Stimulated activated CD4-positive, alpha-beta T cell treated with anti-CD3 and anti-CD28 coated beads, Interleukin-12 subunit alpha, Interleukin-12 subunit beta, amount 100 ng/mL, for 4 hours (primary cell): ENCODE results near the gene BTAF1.

Experiments used
- DNase-seq: peaks from one replicate; pipeline ENCODE4 v3.0.0-alpha.2; 2020

The BTAF1 gene

DNA sequence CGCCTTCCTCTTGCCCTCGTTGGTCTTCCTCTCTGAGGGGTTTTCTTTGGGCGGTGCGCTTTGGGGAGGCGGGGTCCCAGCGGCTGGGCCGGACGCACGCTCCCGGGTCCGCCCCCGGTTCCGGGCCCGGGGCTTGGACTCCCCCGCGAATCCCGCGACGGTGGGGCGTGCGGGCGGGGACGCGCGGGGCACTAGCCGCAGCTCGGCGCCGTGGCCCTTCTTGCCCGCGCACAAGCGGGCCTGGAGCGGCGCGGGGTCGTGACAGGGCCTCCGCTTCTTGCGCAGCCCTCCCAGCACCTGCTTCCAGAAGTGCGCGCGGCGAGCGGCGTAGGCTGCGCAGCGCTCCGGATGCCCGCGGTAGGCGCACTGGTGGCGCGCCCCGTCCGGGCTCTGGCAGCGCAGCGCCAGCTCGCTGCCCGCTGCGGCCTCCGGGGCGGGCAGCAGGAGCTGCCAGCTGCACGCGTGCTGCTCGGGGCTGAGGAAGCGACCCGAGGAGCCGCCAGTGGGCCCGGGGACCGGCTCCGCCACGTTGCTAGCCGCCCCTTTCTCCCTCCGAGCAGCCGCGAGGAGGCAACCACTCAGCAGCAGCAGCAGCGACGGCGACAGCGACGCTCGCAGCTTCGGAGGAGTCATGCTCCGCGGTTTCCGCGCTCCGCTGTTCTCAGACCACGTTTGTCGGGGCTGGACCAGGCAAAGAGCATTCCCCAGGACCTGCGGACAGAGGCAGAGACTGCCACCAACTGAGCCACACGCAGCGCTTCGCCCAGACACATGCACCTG is 15.0 kb upstream of the BTAF1 start:
- peak; percentile 65 for DNase-seq

- peak; percentile 21 for DNase-seq
Measured at GRCh38 chr10:91909117-91909677, 14.4 kb upstream of the BTAF1 start, which contains the start of gene FGFBP3. TSS of gene FGFBP3 (minus strand) at chr10:91909486. CDS start at chr10:91908969, 517 bp downstream.

DNA sequence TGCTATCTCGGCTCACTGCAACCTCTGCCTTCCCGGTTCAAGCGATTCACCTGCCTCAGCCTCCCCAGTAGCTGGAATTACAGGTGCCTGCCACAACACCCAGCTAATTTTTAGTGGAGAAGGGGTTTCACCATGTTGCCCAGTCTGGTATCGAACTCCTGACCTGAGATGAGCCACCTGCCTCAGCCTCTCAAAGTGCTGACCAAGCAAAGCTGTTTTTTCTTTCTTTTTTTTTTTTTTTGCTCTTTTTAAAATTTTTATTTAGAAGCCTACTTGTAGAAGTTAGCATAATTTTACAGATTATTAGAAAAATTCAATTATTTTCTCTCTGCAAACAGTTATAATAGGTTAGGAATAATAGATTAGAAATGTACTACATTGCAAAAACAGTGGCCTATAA is 13.1 kb upstream of the BTAF1 start:
- no peak for DNase-seq

- DNase-seq = no peak
Measured at GRCh38 chr10:91919651-91920050, 3.9 kb upstream of the BTAF1 start.

GRCh38 chr10:91924212-91925021 is 847 bp downstream of the BTAF1 start:
- DNase-seq = no peak

DNA sequence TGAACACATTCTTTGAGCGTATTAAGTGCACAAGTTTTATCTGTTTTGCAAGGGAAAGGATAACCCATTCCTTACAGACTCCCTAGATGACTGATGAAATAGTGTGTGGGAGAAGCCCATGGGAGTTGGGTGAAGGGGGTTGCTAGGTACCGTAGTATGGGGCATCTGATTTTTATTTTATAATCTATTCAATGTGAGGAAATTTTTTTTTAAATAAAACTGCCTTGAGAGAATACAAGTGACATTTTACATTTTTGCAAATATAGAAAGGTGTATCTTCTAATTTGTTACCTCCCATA is 1.4 kb downstream of the BTAF1 start:
- no peak for DNase-seq

DNA sequence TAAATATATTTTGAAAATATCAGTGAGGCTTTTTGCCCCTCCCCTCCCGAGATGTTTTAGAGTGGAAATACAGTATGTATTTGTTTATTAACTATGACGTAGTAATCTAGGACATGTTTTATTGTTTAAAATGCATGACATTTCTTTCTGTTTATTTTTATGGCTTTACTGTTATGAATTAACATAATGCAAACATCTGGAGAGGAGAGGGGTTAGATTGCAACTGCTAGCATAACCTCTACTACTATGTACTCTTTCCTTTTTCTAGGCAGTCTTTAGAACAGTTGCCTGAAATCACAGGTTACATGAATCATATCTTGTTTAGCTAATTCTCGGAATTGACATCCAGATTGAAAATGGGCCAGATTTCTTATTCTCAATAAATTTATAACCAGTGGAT is 7.4 kb downstream of the BTAF1 start:
- no peak for DNase-seq

DNA sequence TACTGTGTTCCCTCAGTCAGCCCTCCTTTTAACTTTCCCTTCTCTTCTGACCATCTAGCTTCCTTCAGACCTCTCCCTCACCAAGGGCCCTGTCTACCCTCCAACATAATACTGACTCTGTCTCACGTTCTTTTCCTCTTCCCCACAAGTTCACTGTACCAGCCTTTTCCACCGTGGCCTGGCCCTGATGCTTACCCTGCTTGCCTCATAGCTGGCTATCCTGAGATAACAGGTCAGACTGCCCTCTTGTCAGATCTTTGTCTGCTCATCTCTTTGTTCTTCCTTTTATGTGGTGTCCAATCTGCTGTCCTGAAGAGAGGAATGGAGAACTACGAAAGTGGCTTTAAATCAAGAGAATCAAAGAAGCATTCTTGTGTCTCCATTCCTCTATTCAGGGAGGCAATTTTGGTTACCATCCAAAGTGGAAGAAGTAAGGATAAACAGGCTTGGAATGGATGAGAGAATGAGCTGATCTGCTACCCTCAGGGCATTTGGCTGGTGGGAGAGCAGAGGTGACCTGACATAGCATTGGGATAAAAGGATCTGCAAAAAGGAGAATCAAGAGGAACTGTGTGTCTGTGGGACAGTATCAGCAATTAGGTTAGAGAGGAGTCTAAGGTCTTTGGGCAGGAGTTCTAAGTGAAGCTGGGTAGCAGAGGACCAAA is 8.1 kb downstream of the BTAF1 start:
- no peak for DNase-seq

GRCh38 chr10:91932737-91933136 is 9.2 kb downstream of the BTAF1 start:
- DNase-seq = no peak

DNA sequence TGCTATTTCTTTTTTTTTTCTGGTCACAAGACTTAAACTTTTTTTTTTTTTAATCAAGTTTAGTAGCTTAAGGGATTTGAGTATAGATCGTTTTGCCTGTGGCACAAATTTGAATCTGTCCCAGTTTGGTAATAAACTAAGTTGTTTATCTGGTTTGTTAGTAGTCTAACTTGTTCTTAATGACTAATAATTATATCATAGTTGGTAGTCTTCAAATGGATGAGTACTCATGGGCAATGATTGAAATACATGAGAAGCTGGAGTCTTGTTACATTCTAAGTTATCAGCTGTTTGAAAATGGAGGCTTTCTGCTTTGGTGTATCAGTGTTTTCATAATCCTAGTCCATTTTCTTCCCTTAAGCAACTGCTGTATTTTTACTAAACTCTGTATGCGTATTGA is 12.3 kb downstream of the BTAF1 start:
- no peak for DNase-seq

GRCh38 chr10:91939653-91940052 is 16.1 kb downstream of the BTAF1 start:
- DNase-seq = no peak

DNA sequence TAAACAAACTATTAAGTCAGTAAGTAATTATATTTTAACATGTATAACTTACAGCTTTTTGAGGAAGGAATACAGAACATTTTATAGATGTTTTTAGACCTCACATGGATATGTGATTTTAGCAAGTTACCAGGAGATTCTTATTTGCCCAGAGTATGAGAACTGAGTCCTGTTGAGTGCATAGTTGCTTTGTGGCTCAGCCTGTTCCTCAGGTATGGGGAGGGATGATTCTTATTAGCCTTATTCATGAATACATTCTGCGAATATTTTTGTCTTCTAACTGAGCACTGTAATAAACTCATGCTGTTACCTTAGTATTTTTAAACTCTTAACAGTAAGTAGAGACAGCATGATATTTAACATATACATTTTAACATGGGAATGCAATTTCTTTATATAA is 17.9 kb downstream of the BTAF1 start:
- no peak for DNase-seq

- DNase-seq = no peak
Measured at GRCh38 chr10:91944880-91945630, 21.5 kb downstream of the BTAF1 start.

DNA sequence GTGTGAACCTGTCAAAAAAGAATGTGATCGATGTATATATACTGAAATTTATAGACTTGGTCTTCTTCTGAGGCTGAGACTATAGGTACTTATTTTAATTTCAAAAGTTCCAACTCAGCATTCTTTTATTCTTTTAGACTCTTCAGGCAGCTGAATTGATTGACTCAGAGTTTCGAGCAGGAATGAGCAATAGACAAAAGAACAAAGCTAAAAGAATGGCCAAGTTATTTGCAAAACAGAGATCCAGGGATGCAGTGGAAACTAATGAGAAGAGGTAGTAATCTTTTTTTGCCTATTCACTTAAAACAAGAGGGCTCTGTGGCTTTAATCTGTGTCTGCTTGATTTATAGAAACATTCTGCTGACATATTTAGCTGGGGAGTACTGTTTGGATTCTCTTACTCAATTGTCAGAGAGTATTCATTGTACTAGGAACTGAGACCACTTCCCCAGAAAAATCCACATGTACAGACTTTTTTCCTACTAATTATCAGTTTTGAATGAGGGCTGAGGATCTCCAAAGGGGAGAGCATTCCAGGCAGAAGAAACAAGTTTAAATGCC is 30.1 kb downstream of the BTAF1 start:
- no peak for DNase-seq

GRCh38 chr10:91955114-91955513 is 31.5 kb downstream of the BTAF1 start:
- no peak for DNase-seq

DNA sequence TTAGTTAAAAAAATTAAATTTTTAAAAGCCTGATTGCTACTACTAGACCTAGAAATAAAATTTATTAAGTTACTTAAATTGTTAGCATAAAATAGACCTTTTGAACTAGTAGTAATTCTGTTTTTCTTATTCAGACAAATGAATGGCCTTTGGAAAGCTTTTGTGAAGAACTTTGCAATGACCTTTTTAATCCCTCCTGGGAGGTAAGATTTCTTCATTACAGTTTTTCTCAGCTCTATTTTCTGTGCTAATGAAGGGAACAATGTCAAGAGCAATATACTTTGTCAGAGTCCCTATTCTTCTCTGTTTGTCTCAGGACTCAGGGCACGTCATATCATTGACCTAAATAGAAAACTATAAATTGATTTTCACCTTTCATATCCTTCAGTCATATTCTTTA is 33.5 kb downstream of the BTAF1 start:
- DNase-seq = no peak

DNA sequence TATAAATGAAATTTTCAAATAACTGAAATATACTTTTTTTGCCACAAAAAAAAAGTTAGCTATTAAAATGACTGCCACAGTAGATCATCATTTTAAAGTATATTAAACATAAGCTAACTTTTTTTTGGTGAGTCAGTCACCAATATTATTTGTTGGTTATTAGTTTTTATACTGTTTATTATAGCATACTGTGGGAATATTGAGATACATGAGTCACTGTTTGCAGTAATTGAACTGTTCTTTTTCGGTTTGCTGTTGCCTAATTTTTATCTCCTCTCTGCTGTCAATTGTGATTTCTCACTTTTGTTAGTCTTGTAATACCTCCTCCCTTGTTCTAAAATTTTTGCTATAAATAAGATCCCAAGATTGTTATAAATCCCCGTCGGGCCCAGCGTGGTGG is 45.7 kb downstream of the BTAF1 start:
- DNase-seq = no peak

DNA sequence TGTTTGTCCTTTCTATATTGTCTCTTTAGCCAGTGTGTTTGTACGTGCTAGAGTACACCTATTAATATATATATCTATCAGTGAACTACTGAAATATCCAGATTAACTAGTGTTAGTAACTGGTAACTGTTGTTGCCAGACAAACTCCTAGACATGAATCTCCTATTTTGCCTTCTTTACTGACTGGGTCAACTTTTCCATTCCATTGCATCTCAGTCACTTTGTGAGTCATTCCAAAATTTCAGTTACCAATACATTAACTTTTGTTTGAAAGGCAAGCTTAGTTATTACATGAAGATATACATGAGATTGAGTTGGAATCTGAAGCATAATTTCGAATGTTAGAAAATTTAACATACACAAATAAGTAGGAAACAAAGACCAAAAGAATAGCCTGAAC is 51.4 kb downstream of the BTAF1 start:
- DNase-seq = no peak

DNA sequence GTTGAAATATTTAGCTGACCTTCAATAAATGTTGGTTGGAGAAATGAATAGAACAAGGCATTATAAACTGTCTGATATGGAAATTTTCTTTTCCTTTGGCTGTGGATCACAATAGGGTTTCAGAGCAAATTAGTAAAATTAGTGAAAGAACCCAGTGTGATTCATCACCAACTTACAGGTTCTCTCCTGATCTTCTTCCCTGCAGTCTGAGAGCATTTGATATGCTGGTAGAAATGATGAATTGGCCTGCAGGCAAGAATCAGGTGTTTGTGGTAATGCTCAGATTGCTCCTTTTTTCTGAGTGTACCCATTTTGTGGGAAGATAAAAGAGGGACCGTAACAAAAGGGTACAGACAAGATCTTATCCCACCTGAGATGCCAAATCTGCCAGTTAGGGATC is 51.9 kb downstream of the BTAF1 start:
- no peak for DNase-seq

- DNase-seq = no peak
Measured at GRCh38 chr10:91976317-91977051, 52.9 kb downstream of the BTAF1 start.

DNA sequence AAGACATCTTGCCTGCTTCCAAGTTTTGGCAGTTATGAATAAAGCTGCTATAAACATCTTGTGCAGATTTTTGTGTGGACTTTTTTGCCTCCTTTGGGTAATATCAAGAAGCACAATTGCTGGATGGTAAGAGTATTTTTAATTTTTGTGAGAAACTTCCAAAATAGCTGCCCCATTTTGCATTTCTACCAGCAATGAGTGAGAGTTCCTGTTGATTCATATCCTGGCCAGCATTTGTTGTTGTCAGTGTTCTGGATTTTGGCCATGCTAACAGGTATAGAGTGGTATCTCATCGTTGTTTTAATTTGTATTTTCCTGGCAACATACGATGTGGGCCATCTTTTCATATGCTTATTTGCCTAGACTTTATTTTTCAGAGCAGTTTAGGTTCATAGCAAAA is 53.9 kb downstream of the BTAF1 start:
- no peak for DNase-seq

DNA sequence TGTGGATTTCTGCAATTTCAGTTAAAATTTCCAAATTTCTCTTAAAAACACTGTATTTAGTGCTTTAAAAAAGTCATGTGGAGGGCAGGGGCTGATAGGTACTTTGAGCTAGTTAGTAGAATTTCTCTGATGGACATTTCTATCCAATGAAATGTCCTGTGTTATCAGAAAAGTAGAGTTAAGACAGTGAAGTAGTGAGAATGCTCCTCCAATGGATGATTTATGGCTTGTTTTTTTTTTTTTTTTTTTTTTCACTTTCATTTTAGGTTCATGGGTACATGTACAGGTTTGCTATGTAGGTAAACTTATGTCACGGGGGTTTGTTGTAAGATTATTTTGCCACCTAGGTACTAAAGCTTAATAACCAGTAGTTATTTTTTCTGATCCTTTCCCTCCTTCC is 55.0 kb downstream of the BTAF1 start:
- DNase-seq = no peak
